ENCODE data around the gene NR5A2.

The NR5A2 gene

GRCh38 chr1:200162877-200163276 lies 135.4 kb downstream of the NR5A2 start:
- no peak overlapping the region for H3K4me3 ChIP-seq (ENCODE audit: low read depth, low read length)
- TF ChIP-seq MAX (IDR thresholded peaks at IDR 0.05; ENCODE audit: low read depth, low read length) (no peak), CTCF (IDR thresholded peaks at IDR 0.05; ENCODE audit: low read depth, low read length) (no peak), POLR2A (IDR thresholded peaks at IDR 0.05; ENCODE audit: extremely low read depth, insufficient read length) (no peak), MYC (IDR thresholded peaks at IDR 0.05; ENCODE audit: low read depth, low read length) (no peak)
- no peak for DNase-seq (ENCODE audit: low read depth)

GRCh38 chr1:200163911-200164310 lies 136.4 kb downstream of the NR5A2 start:
- TF ChIP-seq POLR2A (IDR thresholded peaks at IDR 0.05; ENCODE audit: extremely low read depth, insufficient read length) (no peak), MAX (IDR thresholded peaks at IDR 0.05; ENCODE audit: low read depth, low read length) (no peak), MYC (IDR thresholded peaks at IDR 0.05; ENCODE audit: low read depth, low read length) (no peak), CTCF (IDR thresholded peaks at IDR 0.05; ENCODE audit: low read depth, low read length) (no peak)
- no peak overlapping the region for H3K4me3 ChIP-seq (ENCODE audit: low read depth, low read length)
- no peak for DNase-seq (ENCODE audit: low read depth)

- DNase-seq (ENCODE audit: low read depth): peak; percentile 26
- H3K4me3 ChIP-seq (ENCODE audit: low read depth, low read length): no peak overlapping the region
- no peak for TF ChIP-seq POLR2A (IDR thresholded peaks at IDR 0.05; ENCODE audit: extremely low read depth, insufficient read length)
- no peak for TF ChIP-seq MAX (IDR thresholded peaks at IDR 0.05; ENCODE audit: low read depth, low read length)
- TF ChIP-seq MYC (IDR thresholded peaks at IDR 0.05; ENCODE audit: low read depth, low read length): no peak
- TF ChIP-seq CTCF (IDR thresholded peaks at IDR 0.05; ENCODE audit: low read depth, low read length): no peak
These were observed 138.1 kb downstream of the NR5A2 start for GRCh38 chr1:200165493-200166220.

GRCh38 chr1:200166411-200166810 lies 138.9 kb downstream of the NR5A2 start:
- no peak for DNase-seq (ENCODE audit: low read depth)
- TF ChIP-seq MYC (IDR thresholded peaks at IDR 0.05; ENCODE audit: low read depth, low read length): no peak
- no peak for TF ChIP-seq CTCF (IDR thresholded peaks at IDR 0.05; ENCODE audit: low read depth, low read length)
- no peak for TF ChIP-seq POLR2A (IDR thresholded peaks at IDR 0.05; ENCODE audit: extremely low read depth, insufficient read length)
- no peak for TF ChIP-seq MAX (IDR thresholded peaks at IDR 0.05; ENCODE audit: low read depth, low read length)

GRCh38 chr1:200168926-200169325 lies 141.4 kb downstream of the NR5A2 start:
- TF ChIP-seq MAX (IDR thresholded peaks at IDR 0.05; ENCODE audit: low read depth, low read length) (no peak), POLR2A (IDR thresholded peaks at IDR 0.05; ENCODE audit: extremely low read depth, insufficient read length) (no peak), MYC (IDR thresholded peaks at IDR 0.05; ENCODE audit: low read depth, low read length) (no peak), CTCF (IDR thresholded peaks at IDR 0.05; ENCODE audit: low read depth, low read length) (no peak)
- no peak for DNase-seq (ENCODE audit: low read depth)
- H3K4me3 ChIP-seq (ENCODE audit: low read depth, low read length): no peak overlapping the region

More at GRCh38 chr1:200166411-200166810, 138.9 kb downstream of the NR5A2 start:
- no peak overlapping the region for H3K4me3 ChIP-seq (ENCODE audit: low read depth, low read length)

Data from NB4 (cell line).